ENCODE results near the gene ADAMTS2.

DNA sequence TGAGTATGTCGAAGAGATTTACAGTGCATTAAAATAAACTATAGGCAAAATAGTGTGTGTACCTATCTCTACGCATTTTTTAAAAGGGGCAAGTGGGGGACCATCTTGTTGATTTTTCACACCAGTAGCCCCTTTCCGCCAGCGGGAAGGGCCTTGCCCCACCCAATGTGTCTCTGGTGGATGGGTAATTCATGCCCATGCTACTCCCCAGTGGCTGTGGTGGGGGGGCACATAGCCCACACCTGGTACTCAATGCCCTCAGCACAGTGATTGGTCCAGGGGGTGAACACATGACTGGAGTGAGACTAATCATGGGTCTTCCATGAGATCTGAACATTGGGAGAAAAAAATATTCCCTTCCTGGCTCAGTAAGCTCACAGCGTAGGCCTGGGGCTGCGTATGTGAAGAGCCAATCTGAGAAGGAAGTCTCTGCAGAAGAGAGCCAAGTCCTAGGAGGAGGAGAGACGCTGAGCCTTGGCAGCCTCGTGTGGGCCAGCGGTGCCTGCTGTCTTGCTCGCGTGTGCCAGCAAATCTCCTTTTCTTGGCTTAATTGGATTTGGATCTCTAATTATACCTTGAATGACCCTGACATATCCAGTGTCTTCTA, 103.4 kb downstream of the ADAMTS2 start:
- TF ChIP-seq, protein P1, sequence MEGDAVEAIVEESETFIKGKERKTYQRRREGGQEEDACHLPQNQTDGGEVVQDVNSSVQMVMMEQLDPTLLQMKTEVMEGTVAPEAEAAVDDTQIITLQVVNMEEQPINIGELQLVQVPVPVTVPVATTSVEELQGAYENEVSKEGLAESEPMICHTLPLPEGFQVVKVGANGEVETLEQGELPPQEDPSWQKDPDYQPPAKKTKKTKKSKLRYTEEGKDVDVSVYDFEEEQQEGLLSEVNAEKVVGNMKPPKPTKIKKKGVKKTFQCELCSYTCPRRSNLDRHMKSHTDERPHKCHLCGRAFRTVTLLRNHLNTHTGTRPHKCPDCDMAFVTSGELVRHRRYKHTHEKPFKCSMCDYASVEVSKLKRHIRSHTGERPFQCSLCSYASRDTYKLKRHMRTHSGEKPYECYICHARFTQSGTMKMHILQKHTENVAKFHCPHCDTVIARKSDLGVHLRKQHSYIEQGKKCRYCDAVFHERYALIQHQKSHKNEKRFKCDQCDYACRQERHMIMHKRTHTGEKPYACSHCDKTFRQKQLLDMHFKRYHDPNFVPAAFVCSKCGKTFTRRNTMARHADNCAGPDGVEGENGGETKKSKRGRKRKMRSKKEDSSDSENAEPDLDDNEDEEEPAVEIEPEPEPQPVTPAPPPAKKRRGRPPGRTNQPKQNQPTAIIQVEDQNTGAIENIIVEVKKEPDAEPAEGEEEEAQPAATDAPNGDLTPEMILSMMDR (IDR thresholded peaks at IDR 0.05) = no peak
- no peak for TF ChIP-seq POLR2A (IDR thresholded peaks at IDR 0.05)
